H1 (cell line): ENCODE measurements around the gene ZCRB1. TPM values are rescaled to one million over a fixed set of nuclear protein-coding genes. Genes with fewer than 3 reads are reported as not detected.

ENCODE experiments used
- RXRA ChIP-seq: IDR thresholded peaks from 2 replicates; pipeline ENCODE4 v1.6.1; 2011; ENCODE audit warnings: low read depth, mild to moderate bottlenecking, low read length, moderate library complexity; ENCODE audit not compliant: insufficient read depth
- YY1 ChIP-seq: IDR thresholded peaks from 2 replicates; pipeline ENCODE4 v1.6.1; 2011; ENCODE audit warnings: low read depth, mild to moderate bottlenecking, low read length
- polyA plus RNA-seq, 7 experiments: library from polyadenylated mRNA; depleted of rRNA in 3 of 7; stranded (reverse) in 5 of 7; unstranded in 2 of 7; fragments of >200 nt in 5 of 7; fragments of 200-250 nt in 2 of 7; gene quantifications; 1 replicate in 5 of 7; 2 replicates in 1 of 7; 4 replicates in 1 of 7; pipeline versions ENCODE4 v1.2.1 to v1.2.3, GENCODE V29; 2011 to 2013; ENCODE audit warnings: missing spikeins in 2 of 7, mixed read lengths in 2 of 7
- total RNA-seq: library from RNA; stranded (reverse); fragmentation: NEBNext Ultra II Directional; extraction: Animal tissue kit (Norgen Biotek cat#: 25700); gene quantifications from 2 replicates; pipeline ENCODE4 v1.2.1, GENCODE V29; 2021

ZCRB1 gene
- total and polyA plus RNA-seq, 2 of the 8 experiments (the other 6 are each of a cell fraction or from before 2014, with no cell fraction given), result 22.0 to 52.5 TPM

DNA sequence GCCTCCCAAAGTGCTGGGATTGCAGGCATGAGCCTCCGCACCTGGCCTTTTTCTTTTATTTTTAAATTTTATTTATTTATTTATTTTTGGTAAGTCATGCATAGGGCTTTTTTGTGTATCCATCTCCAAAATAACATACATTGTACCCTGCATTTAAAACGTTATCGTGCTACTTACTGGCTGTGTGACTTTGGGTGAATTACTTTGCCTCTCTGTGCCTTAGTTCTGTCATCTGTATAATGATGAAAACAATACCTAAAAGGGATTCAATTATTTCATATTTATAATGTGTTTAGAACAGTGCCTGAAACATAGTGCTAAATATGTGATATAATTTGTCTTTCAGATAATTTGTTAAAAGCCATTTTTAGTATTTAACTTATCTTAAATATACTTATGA, 19.6 kb downstream of the ZCRB1 start (continued):
- TF ChIP-seq YY1 (no peak), RXRA (no peak)
